GM19328 (cell line): ENCODE measurements around the gene SLC6A11.

Experiments
- ATAC-seq: cut with Tn5 transposase; IDR thresholded peaks from one replicate; pipeline ENCODE4 v1.9.1; 2021; ENCODE audit warnings: mild to moderate bottlenecking, moderate library complexity; ENCODE audit not compliant: unreplicated experiment

Gene SLC6A11

DNA sequence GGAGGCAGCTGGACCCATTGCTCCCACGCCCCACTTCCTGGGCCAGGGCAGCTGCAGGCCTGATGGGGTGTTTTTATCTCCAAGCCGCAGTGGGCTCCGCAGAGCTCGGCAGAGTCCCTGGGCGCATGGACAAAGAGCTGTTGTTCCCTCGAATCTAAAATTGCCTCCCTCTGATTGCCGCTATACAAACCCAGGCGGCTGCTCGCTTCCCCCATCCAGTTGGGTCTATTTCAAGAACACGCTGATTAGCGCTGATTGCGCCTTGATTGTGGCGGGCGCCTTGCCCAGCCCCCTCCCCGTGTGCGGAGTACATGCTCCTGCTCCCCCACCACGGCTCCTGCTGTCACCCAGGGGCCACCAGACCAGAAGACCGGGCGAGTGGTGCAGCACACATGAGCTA, 133.2 kb downstream of the SLC6A11 start:
- no peak for ATAC-seq

DNA sequence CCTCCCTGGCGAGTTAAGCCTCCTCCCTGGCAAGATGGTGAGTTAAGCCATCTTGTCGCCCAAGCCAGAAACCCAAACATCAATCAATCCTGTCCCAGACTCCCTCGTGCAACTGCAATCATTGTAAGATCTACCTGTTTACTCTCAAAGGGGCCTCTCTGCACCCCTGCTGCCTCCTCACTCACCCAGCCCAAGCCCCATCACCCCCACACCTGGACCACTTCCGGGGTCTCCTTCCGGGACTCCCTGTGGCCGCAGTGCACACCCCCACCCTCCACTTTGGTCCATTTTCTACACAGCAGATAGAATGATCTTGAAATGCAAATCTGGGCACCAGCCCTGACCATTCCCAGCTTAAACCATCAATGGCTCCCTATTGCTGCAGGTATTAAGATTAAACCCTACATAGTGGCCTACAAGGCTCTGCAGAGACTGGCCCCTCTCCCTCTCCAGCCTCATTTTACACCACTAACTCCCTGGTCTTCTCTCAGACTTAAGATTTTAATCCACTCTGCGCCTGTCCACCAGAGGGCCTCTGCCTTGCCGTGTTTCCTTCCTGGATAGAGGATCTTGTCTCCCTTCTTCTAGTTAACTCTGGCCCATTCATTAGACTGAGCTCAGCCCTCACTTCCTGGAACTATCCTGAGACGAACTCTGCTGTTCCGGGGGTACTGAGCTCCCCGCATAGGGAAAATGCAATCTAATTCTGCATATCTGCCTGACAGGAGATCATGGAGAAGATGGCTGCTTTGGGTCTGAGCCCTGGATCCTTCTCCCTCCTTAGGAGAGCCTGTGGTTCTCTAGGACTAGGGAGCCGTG, 134.7 kb downstream of the SLC6A11 start:
- ATAC-seq = no peak

DNA sequence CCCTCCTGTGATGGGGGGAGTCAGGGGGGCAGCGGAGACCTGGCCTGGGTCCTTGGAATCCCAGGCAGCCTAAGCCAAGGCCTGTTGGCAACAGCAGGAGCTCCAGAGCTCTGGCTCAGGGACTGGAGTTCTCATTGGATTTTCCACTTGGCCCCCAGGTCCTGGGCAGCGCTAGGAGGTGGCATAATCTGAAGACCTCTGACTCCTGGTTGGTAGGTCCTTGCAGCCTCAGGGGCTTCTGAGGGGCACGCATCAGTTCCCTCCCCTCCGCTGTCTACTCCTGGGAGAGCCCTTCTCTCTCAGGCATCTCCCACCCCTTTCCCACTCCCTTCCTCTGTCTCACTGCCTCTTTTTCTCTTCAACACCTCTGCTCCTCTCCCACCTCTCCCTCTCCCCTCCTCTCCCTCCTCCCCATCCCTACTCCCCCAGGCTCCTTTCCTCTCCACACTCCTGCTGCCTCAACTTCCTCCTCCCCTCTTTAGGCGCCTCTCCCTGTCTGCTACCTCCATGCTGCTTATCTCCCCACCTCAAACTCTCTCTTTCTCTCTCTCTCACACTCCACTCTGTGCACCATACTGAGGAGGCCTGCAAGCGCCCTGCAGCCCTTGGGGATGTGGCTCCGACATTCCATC, 135.4 kb downstream of the SLC6A11 start:
- ATAC-seq = no peak

DNA sequence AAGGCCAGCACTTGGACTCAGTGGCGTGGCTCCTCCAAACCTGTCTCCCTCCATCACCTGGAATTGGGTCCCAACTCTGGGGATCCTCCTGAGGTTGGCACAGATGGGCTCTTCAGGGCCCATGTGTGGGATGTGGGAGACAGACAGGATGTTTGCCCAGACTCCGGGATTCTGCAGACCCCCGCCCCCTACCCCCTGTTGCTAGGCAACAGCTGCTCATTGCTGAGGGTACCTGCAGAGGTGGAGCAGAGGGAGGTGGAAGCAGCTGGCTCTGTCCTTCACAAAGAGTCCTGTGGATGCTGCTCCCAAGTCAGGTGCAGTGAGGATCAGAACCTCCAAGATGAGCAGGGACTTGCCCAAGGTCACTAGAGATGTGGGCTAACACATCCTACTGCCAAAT, 136.5 kb downstream of the SLC6A11 start:
- no peak for ATAC-seq

DNA sequence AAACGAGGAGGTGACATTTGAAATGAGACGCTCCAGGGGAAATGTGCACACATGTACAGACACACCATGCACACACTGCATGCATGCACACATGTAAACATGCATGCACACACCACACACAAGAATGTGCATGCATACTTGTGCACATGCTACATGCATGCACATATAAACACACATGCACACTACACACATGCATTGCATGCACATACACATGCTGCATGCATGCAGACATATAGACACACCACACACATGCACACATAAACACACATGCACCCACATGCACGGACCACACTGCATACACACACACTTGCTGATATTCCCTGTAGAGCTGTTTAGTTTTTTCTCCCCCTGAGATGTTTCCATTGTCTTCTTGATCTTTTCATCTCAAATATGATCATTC, 138.7 kb downstream of the SLC6A11 start:
- no peak for ATAC-seq

DNA sequence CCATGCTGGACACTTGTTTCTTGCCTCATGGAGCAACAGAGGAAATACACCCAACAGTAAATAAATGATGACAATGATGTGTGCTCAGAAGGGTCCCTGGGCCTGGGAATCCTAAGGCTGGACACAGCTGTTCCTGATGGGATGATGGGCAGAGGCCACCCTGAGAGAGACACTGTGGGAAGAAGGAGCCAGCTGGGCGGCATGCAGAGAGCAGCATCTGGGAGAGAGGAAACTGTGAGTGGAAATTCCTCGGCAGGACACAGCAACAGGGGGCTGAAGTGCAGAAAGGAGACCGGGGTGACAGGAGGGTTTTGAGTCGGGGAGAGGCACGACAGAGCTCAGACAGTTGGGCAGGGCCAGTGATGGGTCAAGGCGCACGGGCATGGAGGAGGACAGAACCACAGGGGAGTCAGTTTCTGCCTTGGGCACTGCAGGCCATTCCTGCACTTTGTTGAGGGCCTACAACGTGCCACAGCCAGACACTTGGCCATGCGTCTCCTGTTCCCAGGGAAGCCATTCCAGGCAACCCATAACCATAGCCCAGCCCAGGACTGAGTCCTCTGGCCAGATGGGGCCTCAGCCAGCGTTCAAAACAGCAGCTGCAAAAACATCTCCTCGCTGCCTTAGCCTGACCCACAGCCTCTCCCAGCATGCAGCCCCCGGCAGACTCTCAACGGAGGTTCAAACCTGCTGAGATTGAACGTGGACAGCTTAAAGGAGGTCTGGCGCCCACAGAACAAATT, 139.9 kb downstream of the SLC6A11 start:
- ATAC-seq = no peak

DNA sequence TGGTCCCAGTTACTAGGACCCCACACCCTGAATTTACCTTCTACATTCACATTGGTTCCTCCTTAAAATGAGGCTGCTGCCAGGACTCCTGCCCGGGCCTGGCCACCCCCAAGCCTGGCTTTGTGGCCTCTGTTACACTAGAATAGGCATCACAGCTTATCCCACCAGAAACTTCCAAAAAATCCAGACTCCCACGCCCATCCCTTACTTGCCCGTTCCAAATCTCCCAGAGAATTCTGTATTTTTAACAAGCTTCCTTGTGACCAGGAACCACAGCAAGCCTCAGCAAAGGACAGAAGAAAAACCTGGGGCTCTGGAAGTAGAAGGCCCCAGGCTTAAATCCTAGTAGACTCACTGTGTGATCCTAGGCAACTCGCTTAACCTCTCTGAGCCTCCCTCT, 140.5 kb downstream of the SLC6A11 start:
- no peak for ATAC-seq

DNA sequence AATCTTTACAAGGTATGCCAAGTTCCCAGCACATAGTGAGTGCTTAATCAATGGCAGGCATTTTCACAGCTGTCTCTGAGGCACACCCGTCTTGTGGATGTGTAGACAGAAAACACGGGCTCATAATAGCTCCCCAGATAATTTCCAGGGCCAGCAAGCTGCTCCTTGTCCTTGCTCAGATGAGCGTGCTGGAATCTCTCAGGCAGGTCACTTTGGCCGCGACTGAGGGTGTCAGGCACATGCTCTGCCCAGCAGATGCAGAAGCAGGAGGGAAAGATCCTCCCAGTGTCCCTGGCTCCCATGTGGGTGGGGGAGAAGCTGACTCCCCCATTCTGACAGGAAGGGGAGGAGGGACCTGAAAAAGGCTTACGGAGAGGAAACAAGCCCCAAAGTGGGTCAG, 141.0 kb downstream of the SLC6A11 start:
- ATAC-seq = no peak

DNA sequence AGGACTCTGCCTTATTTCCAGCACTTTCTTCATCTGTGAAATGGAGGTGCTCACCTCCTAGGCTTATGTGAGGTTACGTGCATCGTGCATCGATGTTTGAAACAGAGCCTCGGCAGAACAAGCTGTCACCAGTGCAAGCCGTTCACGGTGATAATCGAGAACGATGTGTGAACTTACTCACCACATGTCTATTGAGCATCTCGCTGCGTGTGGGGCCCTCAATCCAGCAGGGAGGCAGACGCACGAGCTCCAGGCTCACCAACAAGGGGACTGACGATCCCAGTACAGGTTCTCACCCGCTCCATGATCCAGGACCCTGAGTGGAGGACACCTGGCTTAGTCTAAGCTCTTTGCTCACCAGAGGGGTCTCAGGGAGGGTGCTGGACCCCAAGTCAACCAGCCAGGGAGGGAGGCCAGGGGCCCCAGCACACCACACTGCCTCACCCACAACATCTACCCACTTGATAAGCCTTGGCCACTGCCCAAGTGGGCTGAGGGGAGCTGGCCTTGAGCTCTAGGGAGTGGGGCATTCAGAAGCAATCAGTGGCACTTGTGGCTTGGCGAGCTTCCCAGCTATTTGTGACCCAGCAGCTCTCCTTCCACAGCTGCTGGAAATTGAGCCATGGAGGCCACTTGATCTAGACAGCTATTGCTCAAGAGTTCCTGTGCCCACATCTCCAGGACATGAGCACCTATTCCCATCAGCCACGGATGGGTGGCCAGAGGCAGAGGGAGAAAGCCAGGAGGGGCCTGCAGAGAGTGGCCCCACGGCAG, 142.1 kb downstream of the SLC6A11 start:
- no peak for ATAC-seq

DNA sequence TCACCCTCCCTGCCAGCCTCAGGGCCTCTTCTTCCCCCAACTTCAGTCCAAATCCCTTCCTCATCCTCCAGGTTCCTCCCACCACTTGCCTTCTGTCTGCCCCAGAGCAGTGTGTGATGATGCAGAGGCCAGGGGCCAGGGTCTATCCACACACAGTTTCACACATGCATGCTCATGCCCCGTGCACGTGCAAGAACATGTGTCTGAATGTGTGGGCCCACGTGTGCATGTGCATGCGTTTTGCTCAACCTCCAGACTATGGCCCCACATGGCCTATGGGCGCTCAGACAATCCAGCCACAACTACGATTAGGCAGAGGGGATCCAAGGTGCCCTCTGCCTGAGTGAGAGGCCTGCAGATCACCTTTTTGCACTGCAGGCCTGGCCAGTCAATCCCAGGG, 144.2 kb downstream of the SLC6A11 start:
- no peak for ATAC-seq

DNA sequence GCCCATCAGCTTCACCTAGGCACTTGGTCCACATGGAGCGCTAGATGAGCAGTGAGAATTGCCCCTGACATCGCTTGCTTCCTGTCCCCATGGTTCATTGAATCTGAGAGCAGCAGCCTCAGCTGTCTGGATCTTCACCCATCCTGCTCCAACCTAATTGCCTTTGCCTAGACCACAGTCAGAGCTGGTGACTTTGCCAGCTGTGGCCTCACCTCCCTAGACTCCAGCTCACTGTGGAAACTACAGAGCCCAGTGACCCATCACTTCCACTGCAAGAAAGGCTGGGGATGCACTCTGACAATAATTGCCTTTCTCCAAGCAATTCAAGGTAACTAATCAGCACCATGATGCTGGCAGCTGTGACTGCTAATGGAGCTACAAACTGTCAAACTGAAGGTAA, 145.9 kb downstream of the SLC6A11 start:
- no peak for ATAC-seq

DNA sequence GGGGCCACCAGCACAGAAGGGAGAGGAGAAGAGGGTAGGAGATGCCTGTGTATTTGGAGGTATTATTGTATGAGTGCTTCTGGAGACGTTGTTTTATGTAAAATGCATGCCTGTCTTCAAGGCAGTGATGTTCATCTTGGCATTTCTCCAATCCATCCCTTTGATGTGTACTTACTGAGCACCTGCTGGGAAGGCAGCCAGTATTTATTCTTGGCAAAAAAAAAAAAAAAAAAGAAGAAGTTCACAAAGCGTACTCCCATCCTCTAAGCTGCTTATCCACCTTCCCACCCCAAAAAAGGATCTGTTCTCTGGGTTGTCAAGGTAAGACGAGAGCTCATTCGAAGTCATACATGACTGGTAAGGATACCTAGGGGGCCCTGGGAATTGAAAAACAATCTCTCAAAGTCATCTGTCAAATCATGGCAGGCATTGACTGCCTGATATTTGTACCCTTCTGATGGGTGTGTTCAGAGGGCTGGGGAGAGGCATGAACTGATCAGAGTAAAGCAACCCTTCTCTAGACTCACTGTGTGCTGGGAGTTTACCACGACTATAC, 146.5 kb downstream of the SLC6A11 start:
- ATAC-seq = no peak

DNA sequence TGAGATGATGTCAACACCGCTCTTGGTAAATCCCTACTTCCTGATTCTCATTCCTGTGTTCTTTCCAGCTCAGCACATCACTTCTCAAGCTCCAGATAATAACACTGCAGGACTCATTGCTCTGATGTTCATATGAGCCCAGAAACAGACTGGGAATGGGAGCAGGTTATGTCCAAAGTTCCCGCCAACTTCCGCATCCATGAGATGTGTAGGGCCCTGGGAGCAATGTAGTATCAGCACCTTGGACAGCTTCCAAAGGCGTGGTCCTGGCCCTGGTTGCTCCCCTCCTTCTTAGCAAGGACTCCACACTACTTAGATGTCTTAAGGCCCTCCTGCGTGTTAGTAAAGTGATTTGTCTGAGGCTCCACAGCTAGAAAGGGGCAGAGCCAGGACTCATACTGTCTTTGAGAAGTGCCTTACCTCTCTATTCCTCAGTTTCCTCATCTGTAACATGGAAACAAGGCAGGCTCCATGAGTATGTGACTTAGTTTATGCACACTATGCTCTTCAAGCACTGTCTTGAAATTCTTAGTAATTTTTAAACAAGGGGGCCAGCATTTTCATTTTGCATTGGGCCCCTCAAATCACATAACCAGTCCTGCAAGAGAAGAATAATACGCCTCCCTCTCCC, 148.6 kb downstream of the SLC6A11 start:
- no peak for ATAC-seq

DNA sequence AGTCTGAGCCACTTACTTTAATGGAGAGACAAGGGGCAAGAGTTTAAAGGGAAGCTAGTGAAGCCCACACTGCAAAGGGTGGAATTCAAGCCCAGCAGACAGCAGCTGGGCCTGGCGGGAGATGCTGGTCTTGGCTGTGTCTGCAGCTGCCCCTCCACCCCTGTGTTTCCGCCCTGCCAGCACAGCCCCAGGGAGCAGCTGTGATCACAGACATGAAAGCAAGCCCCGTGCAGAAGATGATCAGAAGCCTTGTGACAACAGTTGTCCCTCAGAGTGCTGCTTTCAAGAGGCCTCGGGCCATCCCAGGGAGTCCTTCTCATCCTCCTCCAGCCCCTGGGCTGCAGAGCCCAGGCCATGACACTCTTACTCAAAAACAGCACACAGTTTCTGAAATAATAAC, 152.4 kb downstream of the SLC6A11 start:
- no peak for ATAC-seq

DNA sequence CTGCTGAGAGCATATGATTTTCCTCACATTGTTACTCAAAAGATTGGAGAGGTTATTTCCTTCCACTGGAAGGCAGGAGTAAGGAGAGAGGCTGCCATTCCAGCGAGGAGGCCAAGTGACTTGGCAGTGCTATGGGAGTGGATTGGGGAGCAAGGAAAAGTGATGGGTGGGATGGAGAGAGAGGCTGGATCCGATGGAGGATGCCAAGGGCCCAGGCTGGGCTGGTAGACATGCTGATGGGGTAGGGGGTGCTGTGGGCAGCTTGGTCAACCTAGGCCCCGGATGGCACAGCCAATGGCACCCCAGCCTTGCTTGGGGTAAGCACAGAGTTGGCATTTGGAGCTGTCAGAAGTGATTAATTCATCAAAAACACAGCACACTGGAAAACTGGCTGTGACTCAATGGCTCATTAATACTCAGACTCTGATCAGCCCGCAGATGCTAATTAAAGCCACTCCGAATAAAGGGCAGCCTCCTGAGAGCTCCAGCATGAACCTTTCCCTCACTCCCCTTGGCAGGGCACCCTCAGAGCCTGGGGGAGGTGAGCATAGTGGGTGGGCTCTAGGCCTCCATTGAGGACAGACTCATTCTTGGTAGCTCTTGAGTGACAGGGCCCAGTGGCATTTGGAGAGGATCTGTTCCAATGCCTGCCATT, 154.4 kb downstream of the SLC6A11 start:
- ATAC-seq = no peak

DNA sequence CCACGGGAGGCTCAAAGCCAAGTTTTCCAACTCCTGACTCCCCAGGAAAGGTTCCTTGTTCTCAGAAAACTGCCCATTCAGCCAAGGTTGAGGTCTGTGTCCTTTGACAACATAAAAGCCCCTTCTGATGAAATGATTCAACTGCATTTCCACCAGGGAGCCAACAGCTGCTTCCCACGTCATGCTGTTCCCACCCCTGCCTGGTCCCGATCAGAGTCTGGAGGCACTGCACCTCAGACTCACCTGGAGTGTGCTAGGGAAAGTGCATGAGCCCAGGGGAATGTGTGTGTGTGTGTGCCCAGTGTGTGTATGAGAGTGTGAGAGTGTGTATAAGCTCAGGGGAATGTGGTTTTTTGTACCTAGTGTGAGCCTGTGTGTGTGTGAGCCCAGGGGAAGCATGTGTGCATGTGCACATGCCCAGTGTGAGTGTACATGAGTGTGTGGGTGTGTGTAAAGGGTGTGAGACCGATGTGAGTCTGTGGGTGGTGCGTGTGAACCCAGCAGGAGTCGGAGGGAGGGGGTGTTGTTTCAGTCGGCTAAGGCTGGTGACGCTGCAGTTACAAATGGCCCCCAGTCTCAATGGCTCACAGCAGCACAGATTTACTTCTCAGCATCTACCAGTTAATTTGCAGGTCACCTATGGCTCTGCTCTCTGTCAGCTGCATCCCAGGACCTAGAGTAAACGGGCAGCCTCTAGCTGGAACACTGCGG, 156.2 kb downstream of the SLC6A11 start:
- no peak for ATAC-seq

DNA sequence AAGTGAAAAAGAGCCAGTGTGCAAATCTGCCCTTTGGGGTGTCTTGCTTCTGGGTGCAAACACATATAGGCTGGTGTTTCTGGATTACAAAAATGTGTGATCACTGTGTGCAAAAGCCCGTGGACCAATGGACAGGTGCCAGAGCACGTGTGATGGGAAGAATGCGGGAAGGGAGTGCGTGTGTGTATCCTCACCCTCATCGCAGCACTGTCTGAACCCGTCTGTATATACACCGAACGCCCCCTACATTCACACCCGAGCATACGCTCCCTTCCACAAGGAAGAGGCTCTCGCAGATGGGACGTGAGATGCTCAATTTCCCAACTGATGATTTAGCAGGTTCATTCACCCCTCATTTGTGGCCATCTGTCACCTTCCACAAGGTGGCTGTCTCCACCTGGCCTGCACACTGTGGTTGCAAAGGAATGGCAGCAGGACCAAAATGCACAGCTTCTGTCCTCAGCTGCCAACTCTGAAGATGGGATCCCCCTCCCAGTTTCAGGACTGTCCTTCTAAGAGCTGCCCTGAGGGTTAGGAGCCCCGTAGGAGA, 157.1 kb downstream of the SLC6A11 start:
- no peak for ATAC-seq

DNA sequence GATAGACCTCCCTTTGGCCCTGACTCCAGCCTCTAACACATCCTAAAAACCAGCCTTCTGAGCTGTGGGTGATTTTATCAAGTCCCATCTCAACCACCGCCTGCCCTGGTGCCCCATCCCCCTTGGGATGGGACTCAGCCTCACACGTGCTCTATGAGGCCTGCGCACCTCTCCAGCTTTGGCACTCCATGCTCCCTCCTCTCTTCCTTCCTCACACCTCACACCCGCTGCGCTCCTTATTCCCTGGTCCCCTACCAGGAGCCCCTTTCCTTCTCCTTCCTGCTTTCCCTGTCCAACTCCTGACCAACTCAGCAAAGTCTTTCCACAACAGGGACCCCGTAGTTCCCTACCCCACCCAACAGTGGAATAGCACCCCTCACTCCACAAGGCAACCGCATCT, 158.1 kb downstream of the SLC6A11 start:
- no peak for ATAC-seq

DNA sequence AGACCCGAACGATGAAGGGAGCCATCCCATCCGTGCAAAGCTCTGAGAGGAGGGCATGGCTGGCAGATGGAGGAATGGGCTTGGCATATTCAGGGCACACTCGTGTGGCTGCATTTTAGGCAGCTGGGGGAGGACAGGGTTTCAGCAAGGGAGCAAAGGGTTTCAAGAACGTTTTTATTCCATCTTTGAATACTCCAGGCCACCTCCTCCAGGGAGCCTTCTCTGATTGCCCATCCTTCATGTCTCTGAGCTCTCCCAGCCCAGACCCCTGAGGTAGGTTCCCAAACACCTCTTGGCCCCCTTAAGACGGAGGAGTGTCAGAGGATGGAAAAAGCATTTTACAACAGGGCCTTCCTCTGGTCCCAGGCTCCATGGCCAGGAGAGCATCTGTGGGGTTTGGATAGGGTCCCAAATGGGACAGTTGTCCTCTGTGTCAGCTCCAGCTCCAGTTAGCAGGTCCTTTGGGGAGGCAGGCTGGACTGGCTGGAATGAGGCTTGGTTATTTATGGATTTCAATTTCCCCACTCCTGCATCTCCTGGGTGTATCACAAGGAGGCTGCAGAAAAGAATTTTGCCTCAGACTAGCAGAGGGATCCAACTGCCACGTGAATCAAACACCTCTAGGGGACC, 158.8 kb downstream of the SLC6A11 start:
- ATAC-seq = no peak
